Eye (tissue), 1 donor: ENCODE results near the gene NOS1AP.

Experiments used
- DNase-seq: peaks from one replicate; pipeline ENCODE4 v3.0.0-alpha.2; 2015

The NOS1AP gene

DNA sequence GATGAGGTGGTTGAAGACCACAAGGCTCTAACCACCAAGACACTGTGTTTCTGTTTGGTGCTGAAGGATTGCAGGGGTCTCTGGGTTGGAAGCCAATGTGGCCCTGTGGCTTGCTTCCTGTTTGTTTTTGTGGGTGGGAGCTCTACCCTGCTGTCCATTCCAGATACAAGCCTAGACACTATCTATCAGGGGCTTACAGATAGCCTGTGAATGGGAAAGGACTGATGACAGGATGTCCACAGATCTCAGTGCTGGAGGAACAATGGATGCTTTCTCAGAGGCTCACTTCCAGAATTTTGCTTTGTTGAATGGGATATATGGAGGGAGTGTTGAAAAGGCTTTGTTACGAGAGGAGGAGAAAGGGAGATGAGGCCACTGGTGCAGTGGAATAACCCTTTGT, 69.7 kb downstream of the NOS1AP start:
- DNase-seq = no peak

DNA sequence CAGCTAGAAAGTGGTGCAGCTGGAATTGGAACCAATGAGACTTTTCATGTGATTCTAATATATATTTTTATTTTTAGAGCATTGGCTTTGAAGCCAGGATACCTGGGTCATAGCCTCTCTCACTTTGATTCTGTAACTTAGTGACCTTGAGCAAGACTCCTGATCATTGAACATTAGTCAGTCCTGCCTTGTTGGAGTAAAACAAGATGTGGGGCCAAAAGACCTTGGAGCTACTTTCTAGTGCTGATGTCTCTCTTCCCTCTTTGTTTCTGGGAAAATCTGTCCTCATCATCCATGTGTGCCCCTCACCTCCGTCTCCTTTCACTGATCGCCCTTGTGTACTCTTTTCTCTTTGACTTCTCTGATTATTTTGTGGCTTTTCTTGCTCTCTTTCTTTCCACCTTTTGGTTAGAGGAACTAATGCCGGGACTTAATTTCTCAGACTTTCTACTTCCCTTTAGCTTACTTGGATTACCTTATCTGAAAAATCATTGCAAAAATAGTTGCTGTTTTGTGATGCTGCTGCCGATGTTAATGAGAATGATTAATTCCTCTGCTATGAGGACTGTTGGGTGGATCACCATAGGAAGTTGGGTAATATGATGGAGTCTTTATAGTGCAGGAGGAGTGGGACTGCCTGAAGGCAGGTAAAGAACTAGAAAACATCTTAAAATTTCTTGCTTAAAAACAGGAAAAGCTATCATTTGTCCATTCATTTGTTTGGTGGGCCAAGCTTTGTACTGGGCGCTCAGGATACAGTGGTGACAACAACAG, 72.0 kb downstream of the NOS1AP start:
- DNase-seq = no peak

DNA sequence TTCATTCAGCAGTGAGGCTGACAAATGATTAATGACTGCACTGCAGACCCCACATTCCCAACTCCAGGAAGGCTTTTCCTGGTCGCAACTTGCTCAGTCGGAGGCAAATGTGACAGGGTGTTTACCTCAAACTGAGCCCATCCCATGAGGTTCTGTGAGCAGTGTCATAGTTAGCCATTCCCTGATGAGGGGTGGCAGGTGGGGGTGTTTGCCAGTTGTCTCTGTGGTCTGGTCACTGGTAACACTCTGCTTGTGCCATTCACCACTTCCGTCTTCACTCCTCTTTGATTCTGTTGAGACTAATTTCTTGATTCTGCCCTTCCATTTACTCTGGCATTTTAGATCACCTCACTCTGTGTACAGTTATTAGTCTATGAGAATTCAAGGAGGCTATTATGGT, 73.5 kb downstream of the NOS1AP start:
- no peak for DNase-seq

DNA sequence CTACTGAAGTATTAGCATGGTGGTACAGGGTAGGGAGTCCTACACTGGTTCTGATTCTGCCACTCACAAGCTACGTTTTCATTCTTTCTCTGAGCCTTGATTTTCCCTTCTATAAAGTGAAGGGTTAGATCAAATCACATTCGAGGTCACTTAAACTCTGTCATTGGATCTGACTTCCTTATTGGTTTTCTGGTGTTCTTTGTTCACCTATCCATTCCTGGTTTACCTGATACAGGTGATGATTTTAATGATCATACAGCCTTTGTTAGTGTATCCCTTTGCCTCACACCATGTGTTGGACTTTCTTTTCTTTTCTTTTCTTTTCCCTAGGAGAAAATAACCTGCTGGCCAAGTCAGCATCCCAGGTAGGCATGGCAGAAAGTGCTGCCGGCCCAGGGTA, 74.8 kb downstream of the NOS1AP start:
- DNase-seq = no peak

DNA sequence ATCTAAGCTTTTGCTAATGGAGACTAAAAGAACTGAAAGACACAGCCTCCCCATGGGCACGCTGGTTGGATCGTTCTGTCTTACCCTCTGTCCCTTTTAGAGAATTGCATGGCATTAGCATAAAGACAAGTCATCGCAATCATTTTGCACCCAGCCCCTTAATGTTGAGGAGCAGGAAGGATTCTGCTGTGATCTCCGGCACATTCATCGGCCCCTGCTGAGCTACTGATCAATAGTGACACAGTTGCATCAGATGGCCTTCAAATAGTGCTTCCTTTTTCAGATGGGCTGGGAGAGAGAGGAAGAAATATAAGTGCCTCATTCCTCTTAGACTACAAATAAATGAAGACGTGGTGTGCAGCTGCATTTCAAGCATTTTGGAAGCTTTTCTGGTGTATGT, 75.4 kb downstream of the NOS1AP start:
- DNase-seq = peak; percentile 88

DNA sequence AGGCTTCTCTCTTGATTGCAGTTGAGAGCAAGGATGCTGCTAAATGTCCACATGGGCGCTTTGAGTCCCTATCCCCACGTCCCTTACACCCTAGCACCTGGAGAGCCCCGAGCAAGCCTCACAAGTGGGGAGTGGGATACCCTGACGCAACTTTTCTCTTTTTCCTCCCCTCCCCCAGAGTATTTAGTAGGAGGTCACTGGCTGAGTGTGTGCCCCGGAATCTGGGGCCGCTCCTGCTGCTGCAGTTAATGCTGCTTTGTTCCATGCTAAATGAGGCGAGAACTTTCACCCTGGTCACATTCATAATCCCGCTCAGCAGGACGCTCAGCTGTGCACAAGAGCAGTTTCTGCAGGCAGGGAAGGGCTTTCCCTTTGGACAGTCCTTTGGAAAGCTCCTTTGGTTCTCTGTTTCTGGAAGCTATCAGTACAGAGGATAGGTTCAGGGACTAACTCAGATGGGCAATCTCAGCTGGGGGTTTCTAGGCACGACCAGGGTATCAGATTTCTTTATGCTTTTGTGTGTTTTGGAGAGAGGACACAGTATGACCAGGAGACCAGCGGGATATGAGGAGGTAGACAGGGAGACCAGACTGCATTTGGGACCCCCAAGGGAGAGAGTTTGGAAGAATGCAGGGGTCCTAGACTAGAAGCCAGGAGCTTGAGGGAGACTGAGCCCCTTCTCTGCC, 75.9 kb downstream of the NOS1AP start:
- DNase-seq = peak; percentile 95

DNA sequence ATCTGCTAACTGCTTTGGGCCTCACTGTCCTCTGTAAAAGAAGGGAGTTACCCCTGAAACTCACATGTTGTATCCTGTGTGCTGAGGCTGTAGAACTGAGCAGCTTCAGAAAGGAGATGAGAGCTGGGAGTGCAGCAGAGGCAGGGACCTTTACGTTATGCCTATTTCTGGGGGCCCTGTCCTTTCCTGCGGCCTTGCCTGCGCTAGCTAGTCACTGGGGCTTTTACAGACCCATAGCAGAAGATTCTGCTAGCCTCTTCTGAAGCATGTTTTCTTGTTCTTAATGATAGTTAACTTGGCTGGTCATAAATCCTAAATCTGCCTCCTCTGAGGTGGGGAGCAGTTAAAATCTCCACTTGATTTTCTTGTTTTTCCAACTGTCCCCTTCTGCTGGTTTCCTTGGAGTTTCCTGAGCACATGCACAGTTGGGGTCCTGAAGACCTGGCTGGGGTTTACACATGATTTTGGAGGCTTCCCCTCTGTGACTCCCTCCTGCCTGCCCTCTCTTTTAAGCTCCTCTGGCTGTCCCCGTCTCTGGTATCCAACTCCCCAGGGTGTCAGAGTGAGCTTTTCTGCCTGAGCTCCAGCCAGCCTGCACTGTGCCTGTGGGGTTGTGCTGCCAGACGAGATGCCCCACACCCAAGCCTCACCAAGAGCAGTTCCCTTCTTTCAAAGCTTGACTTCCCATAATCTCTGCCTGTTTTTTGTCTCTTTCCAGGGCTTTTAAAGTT, 76.6 kb downstream of the NOS1AP start:
- DNase-seq = peak; percentile 60

DNA sequence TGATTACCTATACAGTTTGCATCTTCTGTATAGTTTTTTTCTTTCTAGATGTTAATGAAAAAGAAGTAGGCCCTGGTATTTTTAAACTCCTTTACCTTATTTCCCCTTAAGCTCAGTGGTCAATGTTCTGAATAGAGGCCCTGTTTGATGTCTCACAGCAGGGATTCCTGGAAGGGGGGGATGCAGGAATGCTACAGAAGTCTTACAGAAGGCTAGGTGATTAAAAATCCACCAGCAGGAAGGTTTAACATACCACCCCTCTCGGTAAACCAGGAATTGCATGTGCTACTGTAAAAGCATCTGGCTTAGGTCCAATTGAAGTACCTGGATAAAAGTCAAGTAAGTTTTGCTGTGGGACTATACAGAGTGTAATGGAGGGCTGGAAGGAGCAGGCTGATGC, 78.3 kb downstream of the NOS1AP start:
- DNase-seq = no peak

DNA sequence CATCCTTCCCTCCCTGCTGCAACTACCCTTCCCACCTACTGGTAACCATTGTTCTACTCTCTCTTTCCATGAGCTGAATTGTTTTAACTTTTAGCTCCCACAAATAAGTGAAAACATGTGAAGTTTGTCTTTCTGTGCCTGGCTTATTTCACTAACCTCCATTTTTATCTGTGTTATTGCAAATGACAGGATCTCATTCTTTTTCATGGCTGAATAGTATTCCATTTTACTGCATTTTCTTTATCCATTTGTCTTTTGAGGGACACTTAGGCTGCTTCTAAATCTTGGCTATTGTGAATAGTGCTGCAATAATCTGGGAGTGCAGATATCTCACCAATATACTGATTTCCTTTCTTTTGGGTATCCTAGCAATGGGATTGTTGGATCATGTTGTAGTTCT, 80.6 kb downstream of the NOS1AP start:
- DNase-seq = no peak

DNA sequence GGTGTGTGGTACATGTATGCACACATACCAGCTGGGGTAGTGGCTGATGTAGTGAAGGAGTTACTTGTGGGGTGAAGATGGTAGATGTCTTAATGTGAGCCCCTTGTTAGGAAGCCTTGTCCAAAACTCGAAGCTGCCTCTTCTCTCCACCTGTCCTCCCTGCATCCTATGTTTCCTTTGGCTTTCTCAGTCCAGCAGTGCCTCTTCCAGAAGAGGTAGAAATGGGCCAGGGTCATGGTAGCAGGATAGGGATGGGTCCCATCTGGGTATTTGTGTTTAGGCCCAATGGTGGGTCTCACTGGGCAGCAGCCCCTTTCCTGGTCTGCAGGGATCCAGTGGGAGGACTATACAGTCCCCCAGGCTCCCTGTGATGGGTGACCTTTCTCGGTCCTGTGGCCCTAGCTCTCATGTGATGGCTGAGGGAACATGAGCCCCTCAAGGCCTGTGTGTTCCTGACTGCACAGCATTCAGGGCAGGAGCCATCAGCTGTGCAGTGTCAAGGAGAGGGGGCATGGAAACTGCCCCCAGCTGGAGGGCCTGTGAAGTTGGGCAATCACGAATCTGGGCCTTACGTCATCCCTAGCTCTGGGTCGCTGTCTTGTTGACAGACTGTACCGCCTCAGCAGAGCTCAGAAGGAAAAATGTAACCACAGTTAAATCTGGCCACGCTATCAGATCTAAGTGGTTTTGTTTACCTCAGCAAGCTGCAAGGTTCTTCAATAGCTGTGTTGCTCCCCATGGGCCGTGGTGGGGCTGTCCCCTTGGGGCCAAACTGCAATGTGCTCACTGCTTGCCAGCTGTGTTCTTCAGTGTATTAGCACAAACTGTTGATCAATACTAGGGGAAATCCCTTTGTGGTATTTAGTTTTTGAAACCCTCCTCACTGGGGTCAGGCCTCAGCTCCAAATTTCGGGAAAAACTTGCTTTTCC, 82.7 kb downstream of the NOS1AP start:
- no peak for DNase-seq

DNA sequence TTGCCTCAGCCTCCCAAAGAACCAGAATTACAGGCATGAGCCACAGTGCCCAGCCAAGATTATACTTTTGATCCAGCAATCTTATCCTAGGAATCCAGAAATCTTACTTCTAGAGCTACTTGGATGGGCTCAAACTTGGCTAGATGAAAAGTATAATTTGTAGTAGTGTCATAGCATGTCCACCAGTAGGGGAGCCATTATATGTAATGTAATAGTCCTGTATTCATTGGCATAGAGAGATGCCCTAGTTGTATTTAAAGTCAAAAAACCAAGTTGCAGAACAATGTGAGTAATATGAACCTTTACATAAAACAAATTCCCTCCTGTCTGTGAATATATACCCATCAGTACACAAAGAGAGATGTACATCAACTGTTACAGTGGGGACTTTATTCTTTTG, 83.9 kb downstream of the NOS1AP start:
- no peak for DNase-seq

DNA sequence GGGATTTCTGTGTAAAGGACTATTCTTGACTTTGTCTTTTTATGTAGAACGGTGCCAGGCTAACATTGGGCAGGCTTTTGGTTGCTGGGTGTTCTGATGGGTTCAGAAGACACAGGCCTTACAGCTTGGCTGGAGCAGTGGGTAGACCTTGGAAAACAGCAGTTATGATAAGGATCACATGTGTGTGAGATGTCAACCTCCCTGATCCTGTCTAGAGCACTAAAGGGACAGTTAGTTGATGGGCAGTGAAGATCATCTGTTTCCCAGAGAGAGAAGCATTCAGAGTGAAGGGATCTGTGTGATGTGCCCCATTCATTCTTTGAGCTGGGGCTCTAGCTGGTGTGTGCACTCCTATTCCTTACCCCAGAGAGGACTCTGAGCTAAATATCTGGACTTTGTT, 88.0 kb downstream of the NOS1AP start:
- DNase-seq = no peak

DNA sequence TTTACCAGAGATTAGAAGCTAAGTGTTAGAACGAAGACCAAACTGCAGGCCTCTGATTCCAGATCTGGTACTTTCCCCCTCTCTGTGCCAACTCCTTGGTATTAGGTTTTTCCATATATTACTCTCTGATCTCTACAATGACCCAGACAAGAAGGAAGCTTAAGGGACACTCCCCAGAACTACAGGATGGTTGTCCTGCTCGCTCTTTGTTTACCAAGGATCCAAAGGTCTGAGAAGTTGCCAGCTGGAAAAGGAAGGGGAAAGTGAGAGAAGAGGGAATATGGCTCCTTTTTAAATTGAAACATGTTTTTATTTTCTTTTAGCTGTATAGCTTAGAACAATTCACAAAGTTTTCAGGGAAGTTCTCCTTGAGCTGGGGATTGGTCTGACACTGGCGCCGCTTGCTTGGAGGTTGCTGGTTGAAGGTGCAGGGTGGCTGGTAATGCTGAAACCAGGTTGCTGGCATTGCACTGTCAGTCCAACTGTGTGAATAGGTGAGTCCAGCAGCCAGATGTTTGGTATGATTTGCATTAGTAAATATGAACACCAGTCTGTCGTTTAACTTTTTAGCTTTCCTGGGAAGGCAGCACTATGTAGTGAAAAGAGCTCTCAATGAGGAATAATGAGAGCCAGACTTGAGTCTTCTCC, 89.3 kb downstream of the NOS1AP start:
- no peak for DNase-seq

DNA sequence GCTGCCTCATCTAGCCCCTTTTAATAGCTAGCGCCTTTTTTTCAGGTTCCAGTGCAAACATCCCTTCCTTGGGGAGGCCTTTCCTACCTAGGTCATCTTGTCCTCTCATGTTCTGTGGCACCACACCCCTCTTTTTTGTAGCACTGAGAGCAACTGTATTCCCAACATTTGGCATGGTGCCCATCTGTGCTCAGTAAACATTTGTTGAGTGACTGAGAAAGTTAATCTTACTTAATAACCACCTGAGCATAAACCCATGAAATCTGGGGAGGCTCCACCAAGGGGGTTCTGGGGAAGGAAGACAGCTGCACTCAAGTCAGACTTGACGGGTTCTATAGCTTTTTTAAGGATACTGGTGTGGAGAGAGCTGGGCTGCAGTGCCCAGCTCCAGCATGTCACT, 90.0 kb downstream of the NOS1AP start:
- no peak for DNase-seq

DNA sequence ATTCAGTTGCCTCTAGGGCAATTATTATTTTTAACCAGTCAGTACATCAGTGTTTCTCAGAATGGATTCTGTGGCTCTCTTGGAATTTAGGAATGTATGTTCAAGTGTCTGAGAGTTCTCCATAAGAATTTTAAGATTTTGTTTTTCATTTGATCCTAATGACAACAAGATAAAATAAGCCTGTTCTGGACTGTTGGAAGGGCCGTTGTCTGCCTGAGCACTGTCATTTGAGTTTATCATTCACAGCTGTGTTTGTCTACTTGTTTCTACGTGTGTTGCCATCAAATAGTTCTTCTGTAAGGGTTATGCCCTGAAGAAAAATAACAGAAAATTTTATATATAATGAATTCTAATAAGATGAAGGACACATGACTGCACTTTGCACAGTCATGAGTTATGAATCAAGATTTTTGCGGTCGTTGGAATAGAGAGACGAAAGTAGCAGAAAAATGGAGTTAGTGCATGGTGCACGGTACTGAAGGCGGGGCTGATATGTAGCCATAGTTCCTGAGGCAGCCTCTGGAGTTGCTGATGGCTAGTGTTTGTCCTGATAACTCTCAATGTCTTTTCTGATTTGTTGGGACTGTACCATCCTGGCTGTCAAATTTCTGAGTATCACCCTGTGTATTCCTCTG, 92.5 kb downstream of the NOS1AP start:
- DNase-seq = no peak

DNA sequence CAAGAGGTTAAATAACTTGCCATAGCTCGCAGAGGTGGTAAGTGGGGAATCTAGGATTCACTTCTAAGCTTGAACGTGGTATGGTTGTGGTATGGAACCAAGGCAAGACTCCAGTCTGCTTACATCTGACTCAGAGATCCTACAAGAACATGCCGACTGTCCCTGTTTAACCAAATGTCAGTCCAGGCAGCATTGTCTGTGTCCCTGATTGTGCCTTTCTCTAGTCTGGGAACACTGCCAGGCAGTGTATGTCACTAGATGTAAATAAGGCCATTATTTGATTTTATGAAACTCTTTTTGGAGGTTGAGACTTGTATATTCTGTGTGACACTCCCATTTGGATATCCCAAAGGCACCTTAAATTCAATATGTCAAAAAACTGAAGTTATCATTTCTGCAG, 96.0 kb downstream of the NOS1AP start:
- no peak for DNase-seq

DNA sequence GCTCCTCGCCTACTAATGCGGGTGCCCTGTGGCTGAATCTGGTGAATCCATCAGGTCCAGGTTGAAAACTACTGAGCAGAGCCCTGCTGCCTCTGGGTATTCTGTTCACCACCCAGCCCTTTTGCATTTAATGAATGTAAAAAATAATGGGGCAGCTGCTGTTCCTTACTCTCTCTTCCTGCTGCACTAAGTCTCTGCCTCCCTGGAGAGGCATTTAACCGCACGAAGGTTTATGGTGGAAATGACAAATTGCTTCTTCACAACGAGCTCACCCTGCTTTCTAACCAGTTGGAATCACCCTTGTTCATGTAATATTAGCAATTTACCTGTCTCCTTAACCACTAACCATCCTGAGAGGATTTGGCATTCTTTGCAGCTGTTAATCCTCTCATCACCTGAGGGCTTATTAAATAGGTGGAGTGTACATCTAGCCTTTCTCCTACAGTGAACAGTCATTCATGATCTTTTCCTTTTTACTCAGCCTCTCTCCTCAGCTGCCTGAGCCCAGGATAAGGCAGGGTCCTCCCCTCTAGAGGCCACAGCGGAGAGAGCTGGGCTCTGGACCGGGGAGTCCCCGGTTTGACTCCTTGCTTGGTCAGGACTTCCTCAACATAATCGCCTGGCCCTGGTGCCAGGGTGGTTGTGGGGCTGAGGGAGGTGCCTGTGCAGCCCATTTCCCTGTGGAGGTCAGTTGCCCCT, 97.6 kb downstream of the NOS1AP start:
- no peak for DNase-seq

DNA sequence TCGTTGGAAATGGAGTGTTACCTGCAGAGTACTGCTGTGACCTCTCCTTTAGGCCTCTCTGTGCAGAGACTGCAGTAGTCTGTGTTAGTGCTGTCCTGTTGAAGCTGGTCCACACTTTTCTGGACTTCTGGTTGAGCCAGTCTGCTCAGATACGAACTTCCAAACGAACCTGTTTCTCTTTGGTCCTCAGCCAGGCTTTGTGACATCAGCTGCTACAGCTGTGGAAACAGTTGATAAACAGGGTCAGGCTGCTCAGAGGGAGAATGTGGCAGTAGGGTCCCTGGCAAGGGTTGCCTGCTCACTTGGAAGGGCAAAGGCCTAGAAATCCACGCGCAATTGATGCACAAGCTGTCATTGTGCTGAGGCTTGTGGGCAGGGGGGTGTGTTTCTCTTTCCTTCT, 98.8 kb downstream of the NOS1AP start:
- no peak for DNase-seq

DNA sequence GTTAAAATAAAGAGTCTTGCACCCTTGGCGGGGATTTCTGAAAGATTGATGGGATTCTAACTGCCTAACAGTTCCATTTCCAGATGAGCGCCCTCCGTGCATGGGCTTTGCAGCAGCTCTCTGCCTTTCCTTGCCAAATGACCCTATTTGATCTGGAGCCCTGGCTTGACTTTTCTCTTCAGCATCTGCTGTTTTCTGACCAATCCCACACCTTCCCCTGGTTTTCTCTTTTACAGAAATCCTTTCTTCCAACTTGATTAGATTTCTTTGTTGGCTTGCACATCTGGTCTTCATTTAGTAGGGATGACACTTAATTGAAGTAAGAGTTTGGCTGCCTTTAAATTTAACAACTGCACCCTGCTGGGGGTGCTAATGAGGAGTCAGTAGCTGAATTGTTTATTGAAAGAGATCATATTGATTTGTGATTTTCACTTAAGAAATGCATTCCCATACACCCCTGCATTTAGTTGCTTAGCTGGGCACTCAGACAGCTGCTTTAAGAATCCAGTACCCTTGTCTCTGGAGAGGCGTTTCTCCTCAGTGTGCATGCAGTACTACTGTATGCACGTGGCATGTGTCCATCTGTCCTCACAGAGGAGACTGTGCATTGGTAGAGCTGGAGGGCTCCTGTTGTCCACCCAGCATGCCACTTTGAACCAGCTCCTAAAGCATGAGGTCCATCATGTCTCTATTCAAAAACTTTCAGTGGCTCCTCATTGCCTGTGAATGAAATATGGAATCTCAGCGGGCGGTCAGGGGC, 99.7 kb downstream of the NOS1AP start:
- DNase-seq = peak; percentile 61

DNA sequence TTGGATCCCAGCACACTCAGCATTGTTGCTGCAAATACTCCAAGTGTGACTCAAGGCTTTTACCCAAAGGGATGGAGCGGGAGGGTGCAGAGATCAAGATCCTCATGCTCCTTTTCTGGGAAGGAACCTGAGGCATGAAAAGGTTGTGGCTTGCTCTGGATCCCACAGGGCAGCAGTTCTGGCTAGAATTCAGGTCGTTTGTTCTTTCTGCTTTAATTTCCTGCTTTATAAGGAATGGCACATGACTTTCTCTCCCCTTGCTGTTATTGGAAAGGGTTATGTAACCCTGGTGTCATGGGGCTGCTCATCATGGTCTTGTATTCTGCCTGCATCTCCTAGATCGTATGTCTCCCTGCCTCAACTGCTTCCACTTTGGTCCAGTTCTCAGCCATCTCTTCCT, 101.6 kb downstream of the NOS1AP start:
- no peak for DNase-seq
